PC-3 (cell line): ENCODE results near the gene CAMTA1. TPM values are rescaled to one million over a fixed set of nuclear protein-coding genes. Genes with fewer than 3 reads are reported as not detected.

Experiments used
- ATAC-seq: fragments of 200-7000 bp; cut with Tn5 transposase; 2 replicates; pipeline ENCODE4 v1.9.1; 2020; ENCODE audit warnings: mild to moderate bottlenecking, moderate library complexity
- BruUV-seq: library from RNA; stranded (reverse); fragments of 400-500 nt; replicated peaks from 2 replicates; lab custom pipeline; 2021; lab: Mats Ljungman, UMichigan
- CTCF ChIA-PET: fragments of 300-600 bp; sonication (Branson Sonifier 250); formaldehyde crosslinking; loops from one replicate; lab custom pipeline; 2022; ENCODE audit warnings: antibody characterized with exemption; lab: Charles Lee
- POLR2A ChIA-PET: fragments of 300-600 bp; sonication (Branson Sonifier 250); formaldehyde crosslinking; loops from one replicate; lab custom pipeline; 2022; ENCODE audit warnings: antibody characterized with exemption; ENCODE audit not compliant: unreplicated experiment; lab: Charles Lee
- DNase-seq: peaks from one replicate; pipeline ENCODE4 v3.0.0-alpha.2; 2015
- H2AFZ ChIP-seq: fragments of 300-600 bp; sonication (generic); 2 replicates; pipeline ENCODE4 v1.6.0; 2016; ENCODE audit warnings: antibody characterized with exemption, low read length
- H3F3A ChIP-seq: fragments of 300-600 bp; sonication (generic); one replicate; pipeline ENCODE4 v1.6.0; 2017; ENCODE audit warnings: antibody characterized with exemption, low read length, control low read depth, mild to moderate bottlenecking; ENCODE audit not compliant: unreplicated experiment
- H3K27ac ChIP-seq: fragments of 300-600 bp; sonication (generic); 2 replicates; pipeline ENCODE4 v1.5.1; 2016; ENCODE audit warnings: mild to moderate bottlenecking, low read length
- H3K27me3 ChIP-seq: fragments of 300-600 bp; sonication (generic); 2 replicates; pipeline ENCODE4 v1.6.1; 2016; ENCODE audit warnings: low read length, mixed read lengths
- H3K36me3 ChIP-seq: fragments of 300-600 bp; sonication (generic); 2 replicates; pipeline ENCODE4 v1.6.1; 2016; ENCODE audit warnings: low read depth, mixed run types, low read length, mixed read lengths
- H3K4me1 ChIP-seq: fragments of 300-600 bp; sonication (generic); 2 replicates; pipeline ENCODE4 v1.5.1; 2016; ENCODE audit warnings: low read length; ENCODE audit not compliant: insufficient read depth
- H3K4me2 ChIP-seq: fragments of 300-600 bp; sonication (generic); 2 replicates; pipeline ENCODE4 v1.6.0; 2016; ENCODE audit warnings: low read length
- H3K4me3 ChIP-seq: fragments of 300-600 bp; sonication (generic); 2 replicates; pipeline ENCODE4 v1.5.1; 2016; ENCODE audit warnings: mild to moderate bottlenecking, low read length, mixed read lengths
- H3K79me2 ChIP-seq: fragments of 300-600 bp; sonication (generic); 2 replicates; pipeline ENCODE4 v1.6.1; 2017; ENCODE audit warnings: low read length, mixed read lengths
- H3K9ac ChIP-seq: fragments of 300-600 bp; sonication (generic); 2 replicates; pipeline ENCODE4 v1.6.0; 2016; ENCODE audit warnings: mild to moderate bottlenecking, low read length
- H3K9me2 ChIP-seq: fragments of 300-600 bp; sonication (generic); replicated peaks from 2 replicates; pipeline ENCODE4 v1.6.1; 2016; ENCODE audit warnings: mixed run types, low read length, mixed read lengths
- H3K9me3 ChIP-seq: fragments of 300-600 bp; sonication (generic); 2 replicates; pipeline ENCODE4 v1.6.1; 2016; ENCODE audit warnings: low read length, mixed read lengths
- H4K20me1 ChIP-seq: fragments of 300-600 bp; sonication (generic); 2 replicates; pipeline ENCODE4 v1.6.1; 2016; ENCODE audit warnings: low read length, mixed read lengths
- EZH2 ChIP-seq: fragments of 300-600 bp; sonication (generic); IDR thresholded peaks from one replicate; pipeline ENCODE4 v1.6.1; 2017; ENCODE audit warnings: antibody characterized with exemption, mild to moderate bottlenecking, low read length; ENCODE audit not compliant: unreplicated experiment
- EZH2phosphoT487 ChIP-seq: fragments of 300-600 bp; sonication (generic); IDR thresholded peaks from 2 replicates; pipeline ENCODE4 v1.6.1; 2018; ENCODE audit warnings: mild to moderate bottlenecking, antibody characterized with exemption, low read length, borderline replicate concordance
- intact Hi-C: fragments of 100-400 bp; cut with micrococcal nuclease; formaldehyde crosslinking; loops from 2 replicates; pipeline ENCODE4 v1.9.0; 2023
- total RNA-seq: library from RNA; depleted of rRNA; stranded (reverse); fragments of >200 nt; gene quantifications from 2 replicates; pipeline ENCODE4 v1.2.3, GENCODE V29; 2014
- TF ChIP-seq, protein P1 (sequence below): fragments of 300-600 bp; sonication (generic); conservative IDR thresholded peaks from 2 replicates; pipeline ENCODE4 v1.5.1; 2017; ENCODE audit warnings: antibody characterized with exemption, low read depth, mild to moderate bottlenecking, low read length

The CAMTA1 gene
- total RNA-seq, 1 experiment from 2014 or later = 40.8 TPM

DNA sequence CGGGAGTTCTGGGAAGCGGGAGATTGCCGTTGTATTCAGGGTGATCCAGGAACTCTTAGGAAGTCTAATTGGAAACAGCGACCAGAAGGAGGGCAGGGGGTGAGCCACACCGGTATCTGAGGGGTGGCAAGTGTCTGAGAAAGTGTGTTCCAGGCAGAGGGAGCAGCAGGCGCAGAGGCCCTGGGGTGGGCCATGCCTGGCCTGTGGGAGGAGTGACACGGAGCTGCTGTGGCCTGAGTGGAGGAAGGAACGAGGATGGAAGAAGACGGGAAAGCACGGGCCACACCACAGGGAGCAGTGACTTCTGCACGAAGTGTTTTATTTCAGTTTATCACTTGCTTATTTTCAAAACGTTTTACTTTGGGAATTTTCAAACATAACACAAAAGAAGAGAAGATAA, 1010.2 kb downstream of the CAMTA1 start:
- Histone ChIP-seq H2AFZ (no peak overlapping the region), H3F3A (no peaks in the 10 kb centered on the region), H3K9me3 (no peaks in the 10 kb centered on the region; the same call in 1 of the 2 replicates), H3K4me1 (no peaks in the 10 kb centered on the region), H3K36me3 (peaks cover 11% of the 10 kb centered on the region), H4K20me1 (no peaks in the 10 kb centered on the region), H3K4me2 (no peak overlapping the region), H3K4me3 (no peak overlapping the region), H3K79me2 (no peaks in the 10 kb centered on the region), H3K27ac (no peak overlapping the region), H3K27me3 (no peaks in the 10 kb centered on the region), H3K9ac (no peak overlapping the region), H3K9me2 (no peaks in the 10 kb centered on the region)
- intact Hi-C loops = no loop called here
- ATAC-seq = no peak
- CTCF ChIA-PET = no interaction called here
- TF ChIP-seq, protein P1, sequence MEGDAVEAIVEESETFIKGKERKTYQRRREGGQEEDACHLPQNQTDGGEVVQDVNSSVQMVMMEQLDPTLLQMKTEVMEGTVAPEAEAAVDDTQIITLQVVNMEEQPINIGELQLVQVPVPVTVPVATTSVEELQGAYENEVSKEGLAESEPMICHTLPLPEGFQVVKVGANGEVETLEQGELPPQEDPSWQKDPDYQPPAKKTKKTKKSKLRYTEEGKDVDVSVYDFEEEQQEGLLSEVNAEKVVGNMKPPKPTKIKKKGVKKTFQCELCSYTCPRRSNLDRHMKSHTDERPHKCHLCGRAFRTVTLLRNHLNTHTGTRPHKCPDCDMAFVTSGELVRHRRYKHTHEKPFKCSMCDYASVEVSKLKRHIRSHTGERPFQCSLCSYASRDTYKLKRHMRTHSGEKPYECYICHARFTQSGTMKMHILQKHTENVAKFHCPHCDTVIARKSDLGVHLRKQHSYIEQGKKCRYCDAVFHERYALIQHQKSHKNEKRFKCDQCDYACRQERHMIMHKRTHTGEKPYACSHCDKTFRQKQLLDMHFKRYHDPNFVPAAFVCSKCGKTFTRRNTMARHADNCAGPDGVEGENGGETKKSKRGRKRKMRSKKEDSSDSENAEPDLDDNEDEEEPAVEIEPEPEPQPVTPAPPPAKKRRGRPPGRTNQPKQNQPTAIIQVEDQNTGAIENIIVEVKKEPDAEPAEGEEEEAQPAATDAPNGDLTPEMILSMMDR = no peak
- TF ChIP-seq EZH2 (no peak), EZH2phosphoT487 (no peak)
- BruUV-seq = no TSS peak
- DNase-seq = no peak
- POLR2A ChIA-PET = no interaction called here

DNA sequence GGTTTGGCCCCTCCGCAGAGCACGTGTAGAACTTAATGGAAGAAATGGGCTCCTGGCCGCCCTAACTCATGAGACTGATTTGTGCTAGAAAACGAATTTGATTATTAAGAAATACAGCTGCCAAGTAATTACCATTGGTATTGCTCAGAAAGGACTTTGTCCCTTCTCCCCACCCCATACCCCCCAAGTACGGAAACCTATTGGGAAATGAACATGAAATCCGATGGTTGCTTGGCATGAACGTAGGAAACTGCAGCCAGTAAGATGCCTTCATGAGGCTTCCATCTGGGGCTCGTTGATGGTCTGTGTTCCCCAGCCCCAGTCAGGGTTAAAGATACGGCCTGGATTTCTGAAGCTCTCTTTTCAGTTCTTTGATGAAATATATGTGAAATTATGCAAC, 1020.2 kb downstream of the CAMTA1 start:
- H4K20me1 ChIP-seq = no peaks in the 10 kb centered on the region
- no peaks in the 10 kb centered on the region for H3K79me2 ChIP-seq
- no peak for DNase-seq
- ChIA-PET CTCF (no interaction called here), POLR2A (no interaction called here)
- H3K4me1 ChIP-seq = peaks cover 6% of the 10 kb centered on the region
- no peaks in the 10 kb centered on the region for H3F3A ChIP-seq
- no peak overlapping the region for H2AFZ ChIP-seq
- H3K4me2 ChIP-seq = no peak overlapping the region
- H3K9me3 ChIP-seq = no peaks in the 10 kb centered on the region
- H3K27ac ChIP-seq = no peak overlapping the region
- no peak overlapping the region for H3K9ac ChIP-seq
- H3K4me3 ChIP-seq = no peak overlapping the region
- no peaks in the 10 kb centered on the region for H3K27me3 ChIP-seq
- ATAC-seq = no peak
- peaks cover 3% of the 10 kb centered on the region; the same call in 1 of the 2 replicates for H3K36me3 ChIP-seq
- intact Hi-C loops = no loop called here
- TF ChIP-seq, protein P1 = no peak
- no peak for TF ChIP-seq EZH2phosphoT487
- no peaks in the 10 kb centered on the region for H3K9me2 ChIP-seq
- no TSS peak for BruUV-seq

DNA sequence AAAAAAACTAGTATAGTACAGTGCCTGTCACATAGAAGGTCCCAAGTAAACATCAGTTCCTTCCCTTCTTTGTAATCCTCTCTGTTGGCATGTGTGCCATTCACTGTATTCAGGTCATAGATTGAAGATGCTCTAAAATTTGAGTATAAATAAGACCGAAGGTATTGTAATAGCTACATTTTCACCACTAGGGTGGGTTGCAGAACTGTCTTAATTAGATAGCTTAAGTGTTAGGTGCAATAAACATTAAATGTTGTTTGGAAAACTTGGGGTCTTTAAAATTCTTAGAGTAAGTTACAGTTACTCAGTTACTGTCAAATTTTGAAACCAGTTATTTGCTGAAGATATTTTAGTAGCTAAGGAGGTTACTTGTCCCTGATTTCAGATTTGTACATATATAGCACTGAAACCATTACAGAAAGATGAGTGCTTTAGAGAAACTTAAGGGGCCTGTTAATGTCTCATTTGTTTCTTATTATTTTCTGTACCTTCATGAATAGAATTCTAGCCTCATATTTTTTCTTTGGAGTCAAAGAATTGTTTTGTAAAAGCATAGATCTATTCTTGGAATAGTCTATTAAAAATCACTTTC, 1023.1 kb downstream of the CAMTA1 start:
- BruUV-seq = no TSS peak
- Histone ChIP-seq H3K4me1 (peaks cover 11% of the 10 kb centered on the region), H3K9me3 (0 out of 2 replicates have a peak, but pooled peaks cover 1% of the 10 kb centered on the region), H3K36me3 (peaks cover 11% of the 10 kb centered on the region), H4K20me1 (no peaks in the 10 kb centered on the region), H2AFZ (no peak overlapping the region), H3F3A (no peaks in the 10 kb centered on the region), H3K27ac (no peak overlapping the region), H3K9ac (no peak overlapping the region), H3K4me2 (no peak overlapping the region), H3K9me2 (no peaks in the 10 kb centered on the region), H3K4me3 (no peak overlapping the region), H3K27me3 (no peaks in the 10 kb centered on the region), H3K79me2 (no peaks in the 10 kb centered on the region)
- DNase-seq (peak; percentile 52), ATAC-seq (peak; percentile 51; the same call in 1 of the 2 replicates)
- TF ChIP-seq EZH2 = no peak
- TF ChIP-seq, protein P1 = peak; percentile 84
- no peak for TF ChIP-seq EZH2phosphoT487
- ChIA-PET CTCF (interaction anchor here (0.7 to 1.2 kb wide), 7 partner anchors 8 to 167 kb away, joined by 3 to 6 read pairs (median 3); no protein-coding TSS in a partner anchor), POLR2A (no interaction called here)
- intact Hi-C loops = loop anchor here (1.0 kb wide), 1 partner anchor 94 kb away; no protein-coding TSS in a partner anchor
